ENCODE data around the gene SLC27A2. TPM values are rescaled to one million over a fixed set of nuclear protein-coding genes. Genes with fewer than 3 reads are reported as not detected.
A peak's percentile ranks its signal among the peaks of the same experiment; 100 is the strongest.

Gene SLC27A2
- total RNA-seq, 4 donors from 2014 or later, result 0.29 to 0.69 (median 0.46) TPM; not detected in 1

- H3K4me3 ChIP-seq, result peak overlapping the region; percentile 40 to 55 (median 47)
- no peak overlapping the region for H3K27ac ChIP-seq
- intact Hi-C loops (cut with DNase I; ENCODE audit: low total_unique reads), result no loop called here
- H3K36me3 ChIP-seq, result no peaks in the 10 kb centered on the region
- ATAC-seq (no peak), DNase-seq (no peak)
- peaks cover 11 to 44% (median 17%) of the 10 kb centered on the region in 3 donors for H3K27me3 ChIP-seq
- in situ Hi-C loops (cut with MboI; ENCODE audit: low sequenced_read_pairs in 4 of 4), result no loop called here
- H3K4me1 ChIP-seq, result no peaks in the 10 kb centered on the region
- H3K9me3 ChIP-seq, result no peaks in the 10 kb centered on the region
- no peak for TF ChIP-seq POLR2A (IDR thresholded peaks at IDR 0.05)
- TF ChIP-seq, protein P1, sequence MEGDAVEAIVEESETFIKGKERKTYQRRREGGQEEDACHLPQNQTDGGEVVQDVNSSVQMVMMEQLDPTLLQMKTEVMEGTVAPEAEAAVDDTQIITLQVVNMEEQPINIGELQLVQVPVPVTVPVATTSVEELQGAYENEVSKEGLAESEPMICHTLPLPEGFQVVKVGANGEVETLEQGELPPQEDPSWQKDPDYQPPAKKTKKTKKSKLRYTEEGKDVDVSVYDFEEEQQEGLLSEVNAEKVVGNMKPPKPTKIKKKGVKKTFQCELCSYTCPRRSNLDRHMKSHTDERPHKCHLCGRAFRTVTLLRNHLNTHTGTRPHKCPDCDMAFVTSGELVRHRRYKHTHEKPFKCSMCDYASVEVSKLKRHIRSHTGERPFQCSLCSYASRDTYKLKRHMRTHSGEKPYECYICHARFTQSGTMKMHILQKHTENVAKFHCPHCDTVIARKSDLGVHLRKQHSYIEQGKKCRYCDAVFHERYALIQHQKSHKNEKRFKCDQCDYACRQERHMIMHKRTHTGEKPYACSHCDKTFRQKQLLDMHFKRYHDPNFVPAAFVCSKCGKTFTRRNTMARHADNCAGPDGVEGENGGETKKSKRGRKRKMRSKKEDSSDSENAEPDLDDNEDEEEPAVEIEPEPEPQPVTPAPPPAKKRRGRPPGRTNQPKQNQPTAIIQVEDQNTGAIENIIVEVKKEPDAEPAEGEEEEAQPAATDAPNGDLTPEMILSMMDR (IDR thresholded peaks at IDR 0.05 in 4 of 5, conservative IDR thresholded peaks at IDR 0.05 in 1 of 5), result no peak
Measured at GRCh38 chr15:50182219-50183013, 420 bp downstream of the SLC27A2 start.

DNA sequence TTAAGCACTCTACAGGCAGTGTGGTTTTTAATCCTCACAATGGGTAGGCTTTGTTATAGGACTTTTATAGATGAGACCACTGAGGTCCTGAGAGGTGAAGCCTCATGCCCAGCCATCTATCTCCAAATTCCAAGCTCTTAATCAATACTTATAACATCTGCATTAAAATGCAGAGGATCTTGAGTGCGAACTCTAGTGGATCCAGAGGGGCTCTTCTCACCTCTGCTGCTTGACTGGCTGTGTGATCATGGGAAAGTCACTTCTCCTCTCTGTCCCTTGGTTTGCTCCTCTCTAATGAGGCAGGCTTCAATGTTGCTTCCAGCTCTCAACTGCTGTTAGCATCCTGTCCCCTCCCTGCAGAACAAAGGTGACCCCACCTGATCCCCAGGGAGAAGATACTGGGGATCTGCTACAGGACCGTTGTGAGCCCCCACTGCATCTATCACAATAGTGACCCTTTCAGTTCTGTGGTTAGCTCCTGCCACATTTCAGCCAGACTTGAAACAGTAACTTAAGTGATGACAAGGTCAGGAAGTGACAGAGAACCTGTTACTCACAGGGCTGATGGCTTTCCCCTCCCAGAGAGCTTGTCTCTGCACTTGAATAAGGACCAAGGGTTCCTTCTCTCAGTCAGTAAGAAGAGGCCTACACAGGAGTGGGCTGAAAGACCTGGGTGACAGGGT is 1.3 kb downstream of the SLC27A2 start:
- in situ Hi-C loops (cut with MboI; ENCODE audit: low sequenced_read_pairs in 4 of 4), result no loop called here
- peaks cover 11 to 39% (median 17%) of the 10 kb centered on the region in 3 donors for H3K27me3 ChIP-seq

GRCh38 chr15:50184863-50185504 is 3.0 kb downstream of the SLC27A2 start:
- DNase-seq (no peak), ATAC-seq (no peak)
- Histone ChIP-seq H3K9me3 (no peaks in the 10 kb centered on the region), H3K4me1 (no peaks in the 10 kb centered on the region), H3K27me3 (peaks cover 11 to 39% (median 17%) of the 10 kb centered on the region in 3 donors), H3K27ac (no peak overlapping the region), H3K4me3 (no peak overlapping the region), H3K36me3 (no peaks in the 10 kb centered on the region)
- intact Hi-C loops (cut with DNase I; ENCODE audit: low total_unique reads), result no loop called here
- in situ Hi-C loops (cut with MboI; ENCODE audit: low sequenced_read_pairs in 4 of 4), result no loop called here
- TF ChIP-seq, protein P1 (IDR thresholded peaks at IDR 0.05 in 4 of 5, conservative IDR thresholded peaks at IDR 0.05 in 1 of 5), result no peak
- no peak for TF ChIP-seq POLR2A (IDR thresholded peaks at IDR 0.05)

More for the DNA sequence above, 1.3 kb downstream of the SLC27A2 start:
- TF ChIP-seq, protein P1 (IDR thresholded peaks at IDR 0.05 in 4 of 5, conservative IDR thresholded peaks at IDR 0.05 in 1 of 5), result no peak
- TF ChIP-seq POLR2A (IDR thresholded peaks at IDR 0.05), result no peak
- no peak overlapping the region for H3K4me3 ChIP-seq
- intact Hi-C loops (cut with DNase I; ENCODE audit: low total_unique reads), result no loop called here
- H3K9me3 ChIP-seq, result no peaks in the 10 kb centered on the region
- no peak for DNase-seq
- H3K4me1 ChIP-seq, result no peaks in the 10 kb centered on the region
- no peaks in the 10 kb centered on the region for H3K36me3 ChIP-seq
- no peak overlapping the region for H3K27ac ChIP-seq
- no peak for ATAC-seq

- Histone ChIP-seq H3K4me1 (no peaks in the 10 kb centered on the region), H3K9me3 (no peaks in the 10 kb centered on the region), H3K27me3 (peaks cover 11 to 31% (median 17%) of the 10 kb centered on the region in 3 donors), H3K36me3 (no peaks in the 10 kb centered on the region), H3K4me3 (no peak overlapping the region), H3K27ac (no peak overlapping the region)
- in situ Hi-C loops (cut with MboI; ENCODE audit: low sequenced_read_pairs in 4 of 4) (no loop called here), intact Hi-C loops (cut with DNase I; ENCODE audit: low total_unique reads) (no loop called here)
- ATAC-seq, result no peak
- DNase-seq, result no peak
- no peak for TF ChIP-seq POLR2A (IDR thresholded peaks at IDR 0.05)
- TF ChIP-seq, protein P1 (IDR thresholded peaks at IDR 0.05 in 4 of 5, conservative IDR thresholded peaks at IDR 0.05 in 1 of 5), result no peak
Measured at GRCh38 chr15:50186090-50186489, 4.1 kb downstream of the SLC27A2 start.
